ENCODE data around the gene BCO2. TPM values are rescaled to one million over a fixed set of nuclear protein-coding genes. Genes with fewer than 3 reads are reported as not detected.

The BCO2 gene
- total RNA-seq, 2 donors from 2014 or later = 1.7 to 6.0 TPM

DNA sequence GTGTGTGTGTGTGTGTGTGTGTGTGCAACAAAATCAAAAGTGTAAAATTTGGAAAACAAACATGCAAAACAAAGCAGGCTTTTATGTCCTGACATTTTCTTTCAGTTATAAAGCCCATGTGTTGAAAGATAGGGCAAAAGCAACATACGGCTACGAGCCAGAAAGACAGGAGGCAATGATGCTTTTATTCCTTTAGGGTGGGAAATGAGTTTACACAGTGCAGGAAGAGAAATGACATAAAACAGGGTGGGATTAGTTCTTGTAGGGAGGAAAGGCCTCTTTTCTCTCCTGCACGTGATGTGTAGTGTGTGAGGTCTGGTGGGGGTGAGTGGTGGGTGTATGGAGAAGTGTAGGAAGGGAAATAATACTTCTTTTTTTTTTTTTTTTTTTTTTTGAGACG is 40.8 kb upstream of the BCO2 start:
- Histone ChIP-seq H3K36me3 (no peaks in the 10 kb centered on the region), H3K9ac (ENCODE audit: low read depth in 2 of 2, low read length in 2 of 2) (peak overlapping the region in 1 of 2 donors; percentile 63), H3K9me3 (no peaks in the 10 kb centered on the region), H3K4me1 (peaks cover 9% of the 10 kb centered on the region), H3K4me3 (no peak overlapping the region), H3K27me3 (no peaks in the 10 kb centered on the region), H3K27ac (peak overlapping the region; percentile 50)
- intact Hi-C loops (cut with DNase I) = no loop called here
- peak; percentile 48 for DNase-seq
- TF ChIP-seq, protein P1, sequence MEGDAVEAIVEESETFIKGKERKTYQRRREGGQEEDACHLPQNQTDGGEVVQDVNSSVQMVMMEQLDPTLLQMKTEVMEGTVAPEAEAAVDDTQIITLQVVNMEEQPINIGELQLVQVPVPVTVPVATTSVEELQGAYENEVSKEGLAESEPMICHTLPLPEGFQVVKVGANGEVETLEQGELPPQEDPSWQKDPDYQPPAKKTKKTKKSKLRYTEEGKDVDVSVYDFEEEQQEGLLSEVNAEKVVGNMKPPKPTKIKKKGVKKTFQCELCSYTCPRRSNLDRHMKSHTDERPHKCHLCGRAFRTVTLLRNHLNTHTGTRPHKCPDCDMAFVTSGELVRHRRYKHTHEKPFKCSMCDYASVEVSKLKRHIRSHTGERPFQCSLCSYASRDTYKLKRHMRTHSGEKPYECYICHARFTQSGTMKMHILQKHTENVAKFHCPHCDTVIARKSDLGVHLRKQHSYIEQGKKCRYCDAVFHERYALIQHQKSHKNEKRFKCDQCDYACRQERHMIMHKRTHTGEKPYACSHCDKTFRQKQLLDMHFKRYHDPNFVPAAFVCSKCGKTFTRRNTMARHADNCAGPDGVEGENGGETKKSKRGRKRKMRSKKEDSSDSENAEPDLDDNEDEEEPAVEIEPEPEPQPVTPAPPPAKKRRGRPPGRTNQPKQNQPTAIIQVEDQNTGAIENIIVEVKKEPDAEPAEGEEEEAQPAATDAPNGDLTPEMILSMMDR (IDR thresholded peaks at IDR 0.05) = no peak

DNA sequence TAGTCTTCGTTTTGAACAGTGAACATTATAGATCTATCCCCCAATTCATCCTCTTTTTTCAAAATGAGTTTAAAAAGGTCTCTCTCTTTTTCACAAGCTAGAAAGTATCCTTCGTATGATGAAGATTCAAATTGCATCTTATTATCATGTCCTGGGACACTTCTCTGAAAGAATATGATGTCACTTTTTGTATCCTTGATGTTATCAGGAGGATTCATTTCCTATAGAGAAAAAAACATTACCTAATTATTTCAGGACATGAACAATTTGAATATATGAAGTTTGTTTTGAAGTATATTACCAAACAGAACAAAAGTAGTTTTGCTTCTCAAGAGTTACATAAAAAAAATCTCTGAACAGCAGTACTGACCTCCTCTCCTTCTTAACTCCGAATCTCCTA is 31.7 kb upstream of the BCO2 start:
- no peak overlapping the region for H3K27ac ChIP-seq
- H3K9ac ChIP-seq (ENCODE audit: low read depth in 2 of 2, low read length in 2 of 2) = no peak overlapping the region
- H3K36me3 ChIP-seq = no peaks in the 10 kb centered on the region
- H3K27me3 ChIP-seq = no peaks in the 10 kb centered on the region
- TF ChIP-seq, protein P1 (IDR thresholded peaks at IDR 0.05) = no peak
- DNase-seq = no peak
- H3K4me3 ChIP-seq = no peak overlapping the region
- intact Hi-C loops (cut with DNase I) = no loop called here
- no peaks in the 10 kb centered on the region for H3K9me3 ChIP-seq
- no peaks in the 10 kb centered on the region for H3K4me1 ChIP-seq

DNA sequence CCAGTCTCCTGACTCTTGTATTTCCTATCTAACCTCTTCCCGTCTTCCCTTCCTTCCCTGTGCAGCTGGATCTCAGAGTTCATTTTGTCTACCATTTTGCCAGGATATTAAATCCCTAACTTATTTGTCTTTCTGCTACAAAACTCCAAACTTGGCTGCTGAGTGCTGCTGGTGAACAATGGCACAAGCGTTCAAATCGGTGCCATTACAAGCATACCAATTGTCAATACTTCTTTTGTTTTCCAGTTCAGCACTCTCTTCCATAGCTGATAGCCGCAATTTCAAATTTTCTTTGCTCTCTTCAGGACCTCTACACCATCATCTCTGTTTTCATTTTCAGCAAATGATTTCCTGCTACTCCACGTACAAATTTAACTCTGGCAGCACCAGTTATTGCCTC is 24.8 kb upstream of the BCO2 start:
- no peak for DNase-seq
- TF ChIP-seq, protein P1 (IDR thresholded peaks at IDR 0.05) = no peak
- intact Hi-C loops (cut with DNase I) = no loop called here
- Histone ChIP-seq H3K9me3 (no peaks in the 10 kb centered on the region), H3K27me3 (no peaks in the 10 kb centered on the region), H3K4me3 (no peak overlapping the region), H3K36me3 (no peaks in the 10 kb centered on the region), H3K4me1 (no peaks in the 10 kb centered on the region), H3K27ac (no peak overlapping the region), H3K9ac (ENCODE audit: low read depth in 2 of 2, low read length in 2 of 2) (no peak overlapping the region)

DNA sequence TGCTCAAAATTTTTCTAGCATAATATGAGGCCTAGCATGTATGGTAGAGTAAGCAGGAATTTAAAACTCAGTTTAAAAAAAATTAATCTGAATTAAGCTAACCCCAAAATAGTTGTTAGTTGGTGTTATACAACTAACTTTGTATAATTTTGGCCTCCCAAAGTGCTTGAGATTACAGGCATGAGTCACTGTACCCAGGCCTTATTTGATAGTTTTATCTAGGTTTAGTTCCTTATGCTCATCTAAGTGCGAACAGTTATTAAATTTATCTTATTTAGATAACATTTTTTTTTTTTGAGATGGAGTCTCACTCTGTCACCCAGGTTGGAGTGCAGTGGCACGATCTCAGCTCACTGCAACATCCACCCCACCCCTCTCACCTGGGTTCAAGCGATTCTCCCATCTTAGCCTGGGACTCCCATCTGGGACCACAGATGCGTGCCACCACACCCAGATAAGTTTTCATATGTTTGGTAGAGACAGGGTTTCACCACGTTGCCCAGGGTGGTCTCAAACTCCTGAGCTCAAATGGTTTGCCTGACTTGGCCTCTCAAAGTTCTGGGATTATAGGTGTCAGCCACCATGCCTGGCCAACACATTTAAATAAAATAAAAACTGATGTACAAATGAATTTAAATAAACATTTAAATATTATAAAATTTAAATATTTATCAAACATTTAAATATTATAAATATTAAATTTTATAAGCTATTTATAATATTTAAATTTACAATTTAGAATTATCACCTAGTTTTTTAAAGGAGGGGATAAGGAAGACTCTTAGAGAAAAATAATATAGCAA is 19.0 kb upstream of the BCO2 start:
- Histone ChIP-seq H3K27ac (no peak overlapping the region), H3K4me3 (no peak overlapping the region), H3K9me3 (no peaks in the 10 kb centered on the region), H3K27me3 (no peaks in the 10 kb centered on the region), H3K36me3 (no peaks in the 10 kb centered on the region), H3K4me1 (no peaks in the 10 kb centered on the region), H3K9ac (ENCODE audit: low read depth in 2 of 2, low read length in 2 of 2) (no peak overlapping the region)
- intact Hi-C loops (cut with DNase I) = no loop called here
- no peak for DNase-seq
- TF ChIP-seq, protein P1 (IDR thresholded peaks at IDR 0.05) = no peak

DNA sequence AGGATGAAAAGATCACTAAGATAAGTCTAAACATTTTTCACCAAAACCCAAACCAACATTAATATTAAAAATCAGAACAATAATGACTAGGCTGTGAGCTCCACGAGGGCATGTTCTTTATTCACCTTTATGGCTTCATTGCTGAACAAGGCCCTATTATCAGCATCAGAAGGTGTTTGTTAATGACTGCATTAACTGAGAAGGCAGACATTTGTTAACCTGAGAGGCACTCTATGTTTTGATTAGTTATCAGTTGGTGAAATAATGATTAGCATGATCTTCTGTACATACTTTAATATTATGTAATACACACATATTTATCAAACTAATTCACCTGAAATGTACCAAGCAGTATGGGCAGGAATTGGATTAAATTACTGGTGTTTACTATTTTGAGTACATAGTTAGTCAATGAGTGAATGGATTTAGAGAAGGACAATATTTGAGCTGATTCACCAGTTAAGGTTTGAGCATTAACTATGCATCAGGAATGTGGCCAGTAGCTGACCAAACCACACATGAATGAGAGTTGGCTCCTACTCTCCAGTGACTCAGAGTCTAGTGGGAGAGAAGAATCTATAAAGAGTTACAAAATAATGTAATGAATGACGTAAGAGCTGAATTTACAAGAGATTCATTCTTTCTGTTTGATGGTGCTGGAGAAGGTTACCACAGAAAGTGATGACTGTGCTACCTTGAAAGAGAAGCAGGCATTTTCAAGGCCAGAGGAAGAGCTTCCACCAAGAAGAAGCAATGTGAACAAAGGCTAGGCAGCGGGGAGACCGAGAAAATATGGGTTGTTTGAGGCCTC is 18.2 kb upstream of the BCO2 start:
- H3K4me1 ChIP-seq = no peaks in the 10 kb centered on the region
- H3K36me3 ChIP-seq = no peaks in the 10 kb centered on the region
- TF ChIP-seq, protein P1 (IDR thresholded peaks at IDR 0.05) = no peak
- intact Hi-C loops (cut with DNase I) = no loop called here
- no peaks in the 10 kb centered on the region for H3K27me3 ChIP-seq
- no peaks in the 10 kb centered on the region for H3K9me3 ChIP-seq
- no peak overlapping the region for H3K9ac ChIP-seq (ENCODE audit: low read depth in 2 of 2, low read length in 2 of 2)
- H3K4me3 ChIP-seq = no peak overlapping the region
- no peak for DNase-seq
- no peak overlapping the region for H3K27ac ChIP-seq

Data from colonic mucosa (tissue), 4 donors.